Adipocyte (in vitro differentiated cells): ENCODE measurements around the gene CALML4.
"Not testable (repeated sequence)": the region's sequence is repeated elsewhere in the genome, so short reads cannot be mapped to it uniquely, and the experiment has no call there.

Source experiments
- DNase-seq: peaks from one replicate; pipeline ENCODE4 v3.0.0-alpha.2; 2015; ENCODE audit warnings: low read depth
- H3K27me3 ChIP-seq: replicated peaks from 2 replicates; pipeline ENCODE4 v1.7.0; 2013; ENCODE audit warnings: mild to moderate bottlenecking, low read length, moderate library complexity; ENCODE audit not compliant: control insufficient read depth, insufficient read depth
- H3K36me3 ChIP-seq: 2 replicates; pipeline ENCODE4 v1.7.0; 2013; ENCODE audit warnings: low read length, mild to moderate bottlenecking, moderate library complexity; ENCODE audit not compliant: control insufficient read depth, insufficient read depth, severe bottlenecking
- H3K4me1 ChIP-seq: 2 replicates; pipeline ENCODE4 v1.7.0; 2013; ENCODE audit warnings: mild to moderate bottlenecking, low read length, moderate library complexity; ENCODE audit not compliant: control insufficient read depth, insufficient read depth
- H3K4me3 ChIP-seq: 2 replicates; pipeline ENCODE4 v1.7.0; 2013; ENCODE audit warnings: mild to moderate bottlenecking, low read length, moderate library complexity
- H3K9ac ChIP-seq: 2 replicates; pipeline ENCODE4 v1.7.0; 2013; ENCODE audit warnings: mild to moderate bottlenecking, low read length, moderate library complexity
- H3K9me3 ChIP-seq: 2 replicates; pipeline ENCODE4 v1.7.0; 2013; ENCODE audit warnings: mild to moderate bottlenecking, low read length, moderate library complexity; ENCODE audit not compliant: control insufficient read depth

Gene CALML4

DNA sequence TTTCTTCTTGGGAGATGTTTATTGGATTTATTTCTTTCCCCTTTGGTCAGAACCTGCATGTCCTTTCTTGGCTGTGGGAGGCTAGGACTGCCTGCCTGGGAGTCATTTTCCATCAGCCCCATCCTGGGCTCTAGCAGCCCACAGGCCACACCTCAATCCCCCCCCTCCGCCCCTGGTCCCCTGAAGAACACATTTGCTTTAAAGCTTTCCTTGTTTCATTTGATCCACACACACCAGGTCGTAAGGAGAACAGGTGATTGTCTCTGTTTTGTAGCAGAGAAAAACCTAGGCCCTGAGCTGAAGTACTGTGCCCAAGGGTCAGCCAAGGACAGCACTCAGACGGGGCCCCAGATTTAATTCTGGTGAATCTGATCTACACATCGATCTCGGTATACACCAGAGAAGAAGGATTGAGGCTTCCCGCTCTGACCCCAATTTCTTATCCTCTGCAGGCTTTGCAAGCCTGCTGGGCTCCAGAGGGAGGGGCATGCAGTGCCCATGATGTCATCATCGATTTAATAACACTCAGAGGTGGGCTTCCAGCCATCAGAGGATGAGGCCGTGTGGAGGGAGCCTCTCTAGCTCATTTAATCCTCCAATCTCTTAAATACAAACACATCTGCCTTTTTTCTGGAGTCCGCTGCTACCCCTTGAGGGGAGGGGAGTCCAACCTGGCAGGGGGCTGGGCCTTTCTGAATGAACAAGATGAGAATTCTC, 26.1 kb upstream of the CALML4 start:
- no peak overlapping the region for H3K9ac ChIP-seq
- no peaks in the 10 kb centered on the region for H3K36me3 ChIP-seq
- no peaks in the 10 kb centered on the region for H3K9me3 ChIP-seq
- peaks cover 17% of the 10 kb centered on the region for H3K4me1 ChIP-seq
- no peak overlapping the region for H3K4me3 ChIP-seq
- H3K27me3 ChIP-seq = no peaks in the 10 kb centered on the region
- DNase-seq = no peak

DNA sequence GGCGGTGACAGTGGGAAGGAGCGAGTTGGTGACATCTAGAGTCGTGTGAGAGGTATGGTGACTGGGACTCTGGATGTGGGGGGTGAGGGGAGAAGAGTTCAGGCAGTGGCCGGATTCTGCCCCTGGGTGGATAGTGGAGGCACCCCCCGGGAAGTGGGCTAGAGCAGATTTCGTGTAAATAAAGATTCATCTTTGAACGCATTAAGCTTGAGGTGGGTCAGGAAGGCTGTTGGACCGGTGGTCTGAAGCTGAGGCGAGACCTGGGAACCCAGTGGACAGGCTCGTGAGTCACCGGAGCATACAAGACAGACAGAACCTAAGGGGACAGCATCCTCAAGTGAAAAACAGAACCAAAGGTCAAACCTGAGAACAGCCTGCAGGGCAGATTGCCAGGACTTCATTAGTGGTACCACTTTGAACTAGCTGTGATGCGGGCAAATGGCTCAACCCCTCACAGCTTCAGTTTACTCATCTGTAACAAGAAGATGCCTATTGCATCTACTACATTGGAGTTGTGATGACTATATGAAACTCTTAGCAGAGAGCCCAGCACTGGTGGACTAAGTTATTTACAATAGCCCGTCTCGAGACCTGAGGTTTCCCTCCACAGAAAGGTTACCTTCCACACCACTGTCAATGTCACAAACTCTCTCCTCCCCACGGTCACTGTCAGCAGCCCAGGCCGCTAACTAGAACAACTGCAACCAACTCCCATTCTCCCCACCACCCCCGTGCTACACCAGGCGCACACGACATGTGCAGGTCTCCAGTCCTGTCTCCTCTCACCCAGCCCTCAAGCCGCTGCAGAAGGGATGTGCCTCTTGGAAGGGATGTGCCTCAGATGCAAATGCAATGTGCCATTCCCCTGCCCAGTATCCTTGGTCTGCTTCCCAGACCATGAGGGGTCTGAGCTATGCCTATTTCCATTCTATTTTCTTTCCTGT, 25.3 kb upstream of the CALML4 start:
- no peaks in the 10 kb centered on the region for H3K9me3 ChIP-seq
- peak overlapping the region; percentile 86 for H3K9ac ChIP-seq
- peak overlapping the region; percentile 88 for H3K4me3 ChIP-seq
- H3K27me3 ChIP-seq = no peaks in the 10 kb centered on the region
- peak; percentile 33 for DNase-seq
- peaks cover 17% of the 10 kb centered on the region for H3K4me1 ChIP-seq
- no peaks in the 10 kb centered on the region for H3K36me3 ChIP-seq

- Histone ChIP-seq H3K27me3 (no peaks in the 10 kb centered on the region), H3K9me3 (no peaks in the 10 kb centered on the region), H3K36me3 (no peaks in the 10 kb centered on the region), H3K4me3 (peak within 1 kb of the TSS; percentile 88), H3K4me1 (peaks cover 17% of the 10 kb centered on the region), H3K9ac (peak within 1 kb of the TSS; percentile 86)
- peak; percentile 94 for DNase-seq
These were observed 24.4 kb upstream of the CALML4 start, which contains the start of gene CLN6 for GRCh38 chr15:68229386-68230156. Gene CLN6 (minus strand): TSS chr15:68229728. CDS start chr15:68229584, 144 bp downstream.

DNA sequence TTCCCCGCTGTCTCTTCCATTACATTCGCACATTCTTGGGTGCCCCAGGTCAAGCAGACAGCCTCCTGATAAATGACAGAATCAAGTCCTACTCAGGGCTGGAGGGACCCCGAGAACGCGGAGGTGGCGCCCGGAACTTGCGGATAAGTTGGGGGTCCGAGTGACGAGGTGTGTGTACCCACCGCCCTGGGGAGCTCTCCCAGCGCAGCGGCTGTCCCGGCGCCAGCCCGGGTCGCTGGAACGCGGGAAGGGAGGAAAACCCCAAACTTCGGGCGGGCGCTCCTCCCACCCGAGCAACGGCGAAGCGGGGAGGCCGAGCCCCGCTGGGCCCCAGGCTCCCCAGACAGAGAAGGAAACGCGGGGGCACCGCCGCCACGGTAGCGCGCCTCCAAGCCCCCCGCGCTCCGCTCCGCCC, 23.8 kb upstream of the CALML4 start:
- Histone ChIP-seq H3K4me1 (peaks cover 17% of the 10 kb centered on the region), H3K9me3 (no peaks in the 10 kb centered on the region), H3K4me3 (peak overlapping the region; percentile 88), H3K9ac (peak overlapping the region; percentile 86), H3K36me3 (no peaks in the 10 kb centered on the region), H3K27me3 (no peaks in the 10 kb centered on the region)
- DNase-seq = no peak

- H3K4me1 ChIP-seq = peaks cover 17% of the 10 kb centered on the region
- peak overlapping the region; percentile 86 for H3K9ac ChIP-seq
- H3K9me3 ChIP-seq = no peaks in the 10 kb centered on the region
- H3K4me3 ChIP-seq = peak overlapping the region; percentile 88
- no peaks in the 10 kb centered on the region for H3K36me3 ChIP-seq
- H3K27me3 ChIP-seq = no peaks in the 10 kb centered on the region
- peak; percentile 46 for DNase-seq
These were observed 23.2 kb upstream of the CALML4 start for GRCh38 chr15:68228143-68228970.

DNA sequence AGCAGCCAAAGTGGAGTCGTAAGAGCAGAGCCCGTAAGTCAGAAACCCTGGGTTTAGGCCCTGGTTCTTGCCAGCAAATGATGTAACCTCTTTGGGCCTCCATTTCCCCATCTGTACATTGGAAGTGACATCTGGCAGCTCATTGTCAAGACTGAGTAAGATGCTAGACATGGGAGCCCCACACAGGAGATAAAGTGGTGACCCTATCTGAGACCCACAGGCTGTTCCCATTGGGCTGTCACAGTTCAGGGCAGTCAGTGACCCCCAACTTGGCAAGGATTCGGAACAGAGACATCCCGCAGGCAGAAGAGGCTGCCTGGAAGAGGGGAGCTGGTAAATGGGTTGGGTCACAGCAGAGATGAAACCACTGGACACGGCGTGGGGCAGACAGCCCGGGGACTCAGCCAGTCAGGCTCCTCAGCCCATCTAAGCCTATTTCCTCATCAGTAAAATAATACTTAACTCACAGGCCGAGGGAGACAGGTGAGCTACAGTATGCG, 22.6 kb upstream of the CALML4 start:
- no peaks in the 10 kb centered on the region for H3K9me3 ChIP-seq
- no peak overlapping the region for H3K9ac ChIP-seq
- no peaks in the 10 kb centered on the region for H3K27me3 ChIP-seq
- peak overlapping the region; percentile 88 for H3K4me3 ChIP-seq
- no peaks in the 10 kb centered on the region for H3K36me3 ChIP-seq
- peaks cover 17% of the 10 kb centered on the region for H3K4me1 ChIP-seq
- no peak for DNase-seq

- not testable (repeated sequence) for H3K4me3 ChIP-seq, H3K27me3 ChIP-seq, H3K9me3 ChIP-seq, H3K36me3 ChIP-seq, H3K9ac ChIP-seq, DNase-seq
- H3K4me1 ChIP-seq = peaks cover 17% of the 10 kb centered on the region
These were observed 20.3 kb upstream of the CALML4 start for GRCh38 chr15:68225442-68225841.

DNA sequence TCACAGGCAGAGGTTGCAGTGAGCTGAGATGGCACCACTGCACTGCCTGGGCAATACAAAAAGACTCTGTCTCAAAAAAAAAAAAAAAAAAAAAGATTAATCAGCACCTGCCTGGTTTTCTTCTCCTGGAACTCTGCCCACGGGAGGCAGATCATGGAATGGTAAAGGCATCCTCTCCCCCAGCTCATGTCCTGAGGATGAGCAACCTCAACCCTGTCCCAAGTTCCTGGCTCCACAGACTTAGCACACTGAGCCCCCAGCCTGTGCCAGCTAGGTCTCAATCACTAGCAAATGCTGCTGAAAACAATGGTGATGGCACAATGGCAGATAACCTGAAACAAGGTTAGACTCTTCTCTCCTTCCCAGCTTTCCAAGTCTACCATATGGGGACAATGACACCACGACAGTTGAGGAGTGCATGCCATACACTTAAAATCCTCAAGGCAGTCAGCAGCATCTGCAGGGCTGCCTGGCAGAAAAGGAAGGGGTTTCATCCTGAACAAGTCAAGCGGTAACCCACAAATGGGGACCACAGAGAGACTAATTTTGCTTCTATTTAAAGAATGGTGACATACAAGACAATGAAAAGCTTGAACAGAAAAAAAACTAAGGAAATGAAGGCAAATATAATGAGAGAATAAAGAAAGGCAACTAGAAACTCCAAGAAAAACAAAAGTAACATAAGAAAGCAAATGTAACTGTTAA, 19.6 kb upstream of the CALML4 start:
- no peaks in the 10 kb centered on the region for H3K9me3 ChIP-seq
- H3K36me3 ChIP-seq = no peaks in the 10 kb centered on the region
- peaks cover 11% of the 10 kb centered on the region for H3K4me1 ChIP-seq
- no peak overlapping the region for H3K9ac ChIP-seq
- no peak overlapping the region for H3K4me3 ChIP-seq
- H3K27me3 ChIP-seq = no peaks in the 10 kb centered on the region
- DNase-seq = no peak

GRCh38 chr15:68224108-68224507, 19.0 kb upstream of the CALML4 start:
- Histone ChIP-seq H3K4me3 (no peak overlapping the region), H3K36me3 (no peaks in the 10 kb centered on the region), H3K9me3 (no peaks in the 10 kb centered on the region), H3K9ac (no peak overlapping the region), H3K4me1 (peaks cover 11% of the 10 kb centered on the region), H3K27me3 (no peaks in the 10 kb centered on the region)
- DNase-seq = no peak

GRCh38 chr15:68223171-68223570, 18.0 kb upstream of the CALML4 start:
- no peak overlapping the region for H3K4me3 ChIP-seq
- no peaks in the 10 kb centered on the region for H3K36me3 ChIP-seq
- no peak for DNase-seq

More at GRCh38 chr15:68223171-68223570, 18.0 kb upstream of the CALML4 start:
- Histone ChIP-seq H3K9me3 (no peaks in the 10 kb centered on the region), H3K9ac (no peak overlapping the region), H3K27me3 (no peaks in the 10 kb centered on the region), H3K4me1 (peaks cover 5% of the 10 kb centered on the region)
